ENCODE measurements around the gene HBQ1.
"Not testable (repeated sequence)": the region's sequence is repeated elsewhere in the genome, so short reads cannot be mapped to it uniquely, and the experiment has no call there.

HBQ1 gene

GRCh38 chr16:180101-180675 is at the start of gene HBQ1:
Gene HBQ1 (plus strand): TSS chr16:180459. CDS start chr16:180487, 28 bp downstream.
- no peak for DNase-seq

- no peak for DNase-seq
Measured at GRCh38 chr16:130533-131173, 49.6 kb upstream of the HBQ1 start.

- no peak for DNase-seq
Measured at GRCh38 chr16:132120-132519, 48.1 kb upstream of the HBQ1 start.

- no peak for DNase-seq
Measured at GRCh38 chr16:133716-134115, 46.5 kb upstream of the HBQ1 start.

- DNase-seq: no peak
Measured at GRCh38 chr16:138049-138417, 42.2 kb upstream of the HBQ1 start.

- no peak for DNase-seq
Measured at GRCh38 chr16:140175-140857, 39.9 kb upstream of the HBQ1 start.

GRCh38 chr16:142405-142967 is 37.8 kb upstream of the HBQ1 start:
- DNase-seq: no peak

GRCh38 chr16:143047-143446 is 37.2 kb upstream of the HBQ1 start:
- DNase-seq: no peak

GRCh38 chr16:143456-143855 is 36.8 kb upstream of the HBQ1 start:
- DNase-seq: no peak

- DNase-seq: no peak
Measured at GRCh38 chr16:144797-145252, 35.4 kb upstream of the HBQ1 start.

- no peak for DNase-seq
Measured at GRCh38 chr16:146646-147045, 33.6 kb upstream of the HBQ1 start.

- DNase-seq: no peak
Measured at GRCh38 chr16:149024-149660, 31.1 kb upstream of the HBQ1 start.

- DNase-seq: no peak
Measured at GRCh38 chr16:152141-153128, 27.8 kb upstream of the HBQ1 start, which contains the start of gene HBZ. Gene HBZ (plus strand): TSS chr16:152644. CDS start chr16:152910, 266 bp downstream.

GRCh38 chr16:153129-153521 is 27.1 kb upstream of the HBQ1 start:
- DNase-seq: not testable (repeated sequence)

GRCh38 chr16:153550-154216 is 26.6 kb upstream of the HBQ1 start:
- DNase-seq: not testable (repeated sequence)

GRCh38 chr16:154217-155030 is 25.8 kb upstream of the HBQ1 start:
- no peak for DNase-seq

- DNase-seq: no peak
Measured at GRCh38 chr16:155031-155398, 25.2 kb upstream of the HBQ1 start.

GRCh38 chr16:159136-159849 is 21.0 kb upstream of the HBQ1 start:
- no peak for DNase-seq

GRCh38 chr16:160242-160641 is 20.0 kb upstream of the HBQ1 start:
- DNase-seq: not testable (repeated sequence)

- no peak for DNase-seq
Measured at GRCh38 chr16:160691-161190, 19.5 kb upstream of the HBQ1 start.

Measured in NCI-H748 treated with DMSO at 0.1 percent for 48 hours (cell line).